AG09309 (cell line): Measurements from ENCODE around the gene MAFG.

Source experiments
- DNase-seq: peaks from one replicate; pipeline ENCODE4 v3.0.0-alpha.2; 2010; ENCODE audit warnings: low read depth
- H3K4me3 ChIP-seq: 2 replicates; pipeline ENCODE4 v1.5.1; 2011; ENCODE audit warnings: mild to moderate bottlenecking, low read depth, low read length, moderate library complexity; ENCODE audit not compliant: control insufficient read depth
- CTCF ChIP-seq: IDR thresholded peaks from 2 replicates; pipeline ENCODE4 v1.5.1; 2011; ENCODE audit warnings: mild to moderate bottlenecking, low read depth, low read length, inconsistent platforms; ENCODE audit not compliant: insufficient read depth, control insufficient read depth; ENCODE audit errors: missing control alignments

The MAFG gene

GRCh38 chr17:81961521-81962498 is 34.3 kb upstream of the MAFG start:
- TF ChIP-seq CTCF = no peak
- no peak overlapping the region for H3K4me3 ChIP-seq
- no peak for DNase-seq

GRCh38 chr17:81961087-81961511 is 33.6 kb upstream of the MAFG start, which contains the start of gene NOTUM:
Gene NOTUM (minus strand): TSS chr17:81961187. CDS start chr17:81960909, 278 bp downstream.
- no peak for DNase-seq
- H3K4me3 ChIP-seq = no peak within 1 kb of the TSS
- TF ChIP-seq CTCF = peak; percentile 20

GRCh38 chr17:81960130-81960958 is 32.8 kb upstream of the MAFG start:
- DNase-seq = no peak
- no peak overlapping the region for H3K4me3 ChIP-seq
- TF ChIP-seq CTCF = no peak

GRCh38 chr17:81959362-81960129 is 32.0 kb upstream of the MAFG start:
- no peak for DNase-seq
- H3K4me3 ChIP-seq = no peak overlapping the region
- peak; percentile 60 for TF ChIP-seq CTCF

- no peak for TF ChIP-seq CTCF
- DNase-seq = no peak
- no peak overlapping the region for H3K4me3 ChIP-seq
These were observed 31.3 kb upstream of the MAFG start for GRCh38 chr17:81958633-81959342.
